GM08714 (cell line): ENCODE results near the gene CDKL5.

Experiments
- H3K4me3 ChIP-seq: fragments of 200-500 bp; sonication (Bioruptor generic); 2 replicates; pipeline ENCODE4 v1.5.1; 2014; ENCODE audit warnings: mild to moderate bottlenecking, low read length, inconsistent platforms
- ZNF274 ChIP-seq: IDR thresholded peaks from 2 replicates; pipeline ENCODE4 v1.6.1; 2012; ENCODE audit warnings: mild to moderate bottlenecking, low read depth, low read length

The CDKL5 gene

GRCh38 chrX:18534949-18535348 is 109.5 kb downstream of the CDKL5 start:
- no peak overlapping the region for H3K4me3 ChIP-seq
- TF ChIP-seq ZNF274, result no peak

GRCh38 chrX:18537068-18537467 is 111.7 kb downstream of the CDKL5 start:
- H3K4me3 ChIP-seq, result no peak overlapping the region
- no peak for TF ChIP-seq ZNF274

- H3K4me3 ChIP-seq, result no peak overlapping the region
- TF ChIP-seq ZNF274, result no peak
These were observed 112.1 kb downstream of the CDKL5 start for GRCh38 chrX:18537524-18537923.

- TF ChIP-seq ZNF274, result no peak
- no peak overlapping the region for H3K4me3 ChIP-seq
These were observed 116.7 kb downstream of the CDKL5 start for GRCh38 chrX:18542131-18542530.

GRCh38 chrX:18542905-18543304 is 117.5 kb downstream of the CDKL5 start:
- H3K4me3 ChIP-seq, result no peak overlapping the region
- no peak for TF ChIP-seq ZNF274

GRCh38 chrX:18543738-18544137 is 118.3 kb downstream of the CDKL5 start:
- no peak overlapping the region for H3K4me3 ChIP-seq
- TF ChIP-seq ZNF274, result no peak

GRCh38 chrX:18545771-18546170 is 120.4 kb downstream of the CDKL5 start:
- TF ChIP-seq ZNF274, result no peak
- no peak overlapping the region for H3K4me3 ChIP-seq

- no peak for TF ChIP-seq ZNF274
- H3K4me3 ChIP-seq, result no peak overlapping the region
These were observed 123.6 kb downstream of the CDKL5 start for GRCh38 chrX:18548996-18549395.

GRCh38 chrX:18549643-18550042 is 124.2 kb downstream of the CDKL5 start:
- no peak for TF ChIP-seq ZNF274
- no peak overlapping the region for H3K4me3 ChIP-seq

GRCh38 chrX:18557879-18558278 is 132.5 kb downstream of the CDKL5 start:
- no peak overlapping the region for H3K4me3 ChIP-seq
- TF ChIP-seq ZNF274, result no peak

- TF ChIP-seq ZNF274, result no peak
- no peak overlapping the region for H3K4me3 ChIP-seq
These were observed 133.4 kb downstream of the CDKL5 start for GRCh38 chrX:18558799-18559198.

GRCh38 chrX:18561020-18561419 is 135.6 kb downstream of the CDKL5 start:
- H3K4me3 ChIP-seq, result no peak overlapping the region
- TF ChIP-seq ZNF274, result no peak

GRCh38 chrX:18565727-18566126 is 140.3 kb downstream of the CDKL5 start:
- no peak for TF ChIP-seq ZNF274
- H3K4me3 ChIP-seq, result no peak overlapping the region

- no peak overlapping the region for H3K4me3 ChIP-seq
- no peak for TF ChIP-seq ZNF274
These were observed 141.3 kb downstream of the CDKL5 start for GRCh38 chrX:18566748-18567147.

GRCh38 chrX:18573556-18573955 is 148.1 kb downstream of the CDKL5 start:
- no peak overlapping the region for H3K4me3 ChIP-seq
- TF ChIP-seq ZNF274, result no peak

- TF ChIP-seq ZNF274, result no peak
These were observed 149.2 kb downstream of the CDKL5 start for GRCh38 chrX:18574591-18574990.

More at GRCh38 chrX:18574591-18574990, 149.2 kb downstream of the CDKL5 start:
- H3K4me3 ChIP-seq, result no peak overlapping the region
